ENCODE results near the gene PDE1C.

GRCh38 chr7:31955641-31956040 is 114.6 kb downstream of the PDE1C start:
- TF ChIP-seq CTCF (conservative IDR thresholded peaks at IDR 0.05 in 1 of 2, IDR thresholded peaks at IDR 0.05 in 1 of 2; ENCODE audit: low read depth in 1 of 2, low read length in 2 of 2) (no peak), EZH2 (IDR thresholded peaks at IDR 0.05; ENCODE audit: low read length, missing control alignments) (no peak)
